ENCODE measurements around the gene THEMIS. TPM values are rescaled to one million over a fixed set of nuclear protein-coding genes. Genes with fewer than 3 reads are reported as not detected.

Gene THEMIS
- total RNA-seq, 4 donors from 2014 or later = 0.68 to 1.8 (median 1.4) TPM

DNA sequence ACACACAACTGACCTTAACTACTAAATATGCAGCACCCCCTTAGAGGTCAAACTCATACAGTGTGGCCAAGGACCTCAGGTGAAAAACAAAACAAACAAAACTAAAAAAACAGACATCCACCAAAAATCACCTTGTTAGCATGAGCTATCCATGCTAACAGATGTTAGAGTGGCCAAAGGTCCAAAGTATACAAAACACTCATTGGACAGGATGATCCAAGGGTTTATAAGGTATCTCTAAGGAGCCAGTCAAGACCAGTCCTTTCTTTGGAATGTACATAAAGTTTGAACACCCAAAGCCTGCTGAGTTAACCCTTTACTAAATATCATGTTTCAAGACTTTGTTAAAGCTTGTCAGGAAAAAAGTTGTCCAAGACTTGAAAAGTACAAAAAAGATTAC, 35.8 kb downstream of the THEMIS start:
- H3K9me3 ChIP-seq = no peaks in the 10 kb centered on the region
- H3K4me1 ChIP-seq = no peaks in the 10 kb centered on the region
- no peak for DNase-seq
- no peaks in the 10 kb centered on the region for H3K36me3 ChIP-seq
- intact Hi-C loops (cut with DNase I) = no loop called here
- no peaks in the 10 kb centered on the region for H3K27me3 ChIP-seq
- TF ChIP-seq, protein P1, sequence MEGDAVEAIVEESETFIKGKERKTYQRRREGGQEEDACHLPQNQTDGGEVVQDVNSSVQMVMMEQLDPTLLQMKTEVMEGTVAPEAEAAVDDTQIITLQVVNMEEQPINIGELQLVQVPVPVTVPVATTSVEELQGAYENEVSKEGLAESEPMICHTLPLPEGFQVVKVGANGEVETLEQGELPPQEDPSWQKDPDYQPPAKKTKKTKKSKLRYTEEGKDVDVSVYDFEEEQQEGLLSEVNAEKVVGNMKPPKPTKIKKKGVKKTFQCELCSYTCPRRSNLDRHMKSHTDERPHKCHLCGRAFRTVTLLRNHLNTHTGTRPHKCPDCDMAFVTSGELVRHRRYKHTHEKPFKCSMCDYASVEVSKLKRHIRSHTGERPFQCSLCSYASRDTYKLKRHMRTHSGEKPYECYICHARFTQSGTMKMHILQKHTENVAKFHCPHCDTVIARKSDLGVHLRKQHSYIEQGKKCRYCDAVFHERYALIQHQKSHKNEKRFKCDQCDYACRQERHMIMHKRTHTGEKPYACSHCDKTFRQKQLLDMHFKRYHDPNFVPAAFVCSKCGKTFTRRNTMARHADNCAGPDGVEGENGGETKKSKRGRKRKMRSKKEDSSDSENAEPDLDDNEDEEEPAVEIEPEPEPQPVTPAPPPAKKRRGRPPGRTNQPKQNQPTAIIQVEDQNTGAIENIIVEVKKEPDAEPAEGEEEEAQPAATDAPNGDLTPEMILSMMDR (IDR thresholded peaks at IDR 0.05) = no peak
- TF ChIP-seq POLR2A (IDR thresholded peaks at IDR 0.05) = no peak
- no peak overlapping the region for H3K4me3 ChIP-seq (replicated peaks in 1 of 3)
- H3K27ac ChIP-seq = no peak overlapping the region

DNA sequence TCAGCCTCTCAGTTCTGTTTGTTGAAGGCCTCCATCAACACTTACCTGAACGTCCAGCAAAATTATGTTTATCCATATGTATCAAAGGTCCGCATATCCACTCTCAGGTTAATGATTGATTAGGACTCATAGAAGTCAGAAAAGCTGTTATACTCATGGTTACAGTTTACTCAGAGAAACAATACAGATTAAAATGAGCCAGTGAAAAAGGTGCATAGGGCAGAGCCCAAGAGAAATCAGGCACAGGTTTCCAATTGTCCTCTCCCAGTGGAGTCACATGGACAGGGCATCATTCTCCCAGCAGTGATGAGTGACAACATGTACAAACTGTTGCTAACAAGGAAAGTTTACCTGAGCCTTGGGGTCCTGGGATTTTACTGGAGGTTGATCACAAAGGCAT, 36.2 kb downstream of the THEMIS start:
- no peak overlapping the region for H3K4me3 ChIP-seq (replicated peaks in 1 of 3)
- H3K4me1 ChIP-seq = no peaks in the 10 kb centered on the region
- H3K27me3 ChIP-seq = no peaks in the 10 kb centered on the region
- H3K9me3 ChIP-seq = no peaks in the 10 kb centered on the region
- no peak for TF ChIP-seq POLR2A (IDR thresholded peaks at IDR 0.05)
- TF ChIP-seq, protein P1 (IDR thresholded peaks at IDR 0.05) = no peak
- WGBS, 2 donors = 77 to 85% methylated on average over 2 of the region's 2 CpGs
- no peaks in the 10 kb centered on the region for H3K36me3 ChIP-seq
- DNase-seq = no peak
- no peak overlapping the region for H3K27ac ChIP-seq
- intact Hi-C loops (cut with DNase I) = no loop called here

DNA sequence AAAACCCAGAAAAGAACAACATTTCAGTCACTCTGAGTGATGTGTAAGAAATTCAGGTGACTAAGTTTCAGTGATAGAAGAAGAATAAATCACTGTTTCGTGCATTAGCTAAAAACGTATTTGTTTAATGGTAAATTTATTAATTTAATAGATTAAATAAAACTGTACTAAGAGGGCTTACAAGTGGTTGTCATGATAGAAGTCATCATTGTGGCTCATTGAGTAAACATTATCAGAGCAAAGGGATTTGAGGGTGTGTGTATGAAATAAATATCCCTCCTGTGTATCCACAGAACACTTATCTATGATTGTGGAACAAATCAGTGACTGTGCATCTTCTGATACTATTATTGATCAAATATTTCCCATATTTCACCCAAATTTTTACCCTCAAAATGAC, 40.1 kb downstream of the THEMIS start:
- TF ChIP-seq, protein P1 (IDR thresholded peaks at IDR 0.05) = no peak
- TF ChIP-seq POLR2A (IDR thresholded peaks at IDR 0.05) = no peak
- H3K27ac ChIP-seq = no peak overlapping the region
- H3K27me3 ChIP-seq = no peaks in the 10 kb centered on the region
- no peaks in the 10 kb centered on the region for H3K9me3 ChIP-seq
- H3K4me1 ChIP-seq = no peaks in the 10 kb centered on the region
- intact Hi-C loops (cut with DNase I) = no loop called here
- no peak overlapping the region for H3K4me3 ChIP-seq (replicated peaks in 1 of 3)
- 90 to 94% methylated on average over 2 of the region's 2 CpGs for whole genome bisulfite sequencing, 2 donors
- no peak for DNase-seq
- no peaks in the 10 kb centered on the region for H3K36me3 ChIP-seq

DNA sequence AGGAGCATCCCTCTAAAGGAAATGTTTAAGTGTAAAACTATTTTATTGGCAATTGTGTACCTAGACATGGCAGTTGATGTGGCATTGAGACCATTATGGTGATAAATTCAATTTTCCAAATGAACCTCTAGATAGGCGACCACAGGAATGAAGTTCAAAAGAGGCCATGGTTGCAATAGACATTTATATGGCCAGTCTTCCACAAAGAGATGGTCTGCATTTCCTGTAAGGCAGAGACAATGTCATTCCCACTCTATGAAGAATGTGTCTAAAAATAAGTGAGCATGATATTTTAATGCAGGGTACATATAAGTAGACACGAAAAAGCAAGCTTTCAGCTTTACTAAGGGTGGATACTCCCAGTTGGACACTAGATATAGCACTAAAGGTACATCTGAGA, 40.9 kb downstream of the THEMIS start:
- H3K27ac ChIP-seq = no peak overlapping the region
- TF ChIP-seq POLR2A (IDR thresholded peaks at IDR 0.05) = no peak
- TF ChIP-seq, protein P1 (IDR thresholded peaks at IDR 0.05) = no peak
- H3K27me3 ChIP-seq = no peaks in the 10 kb centered on the region
- no peaks in the 10 kb centered on the region for H3K4me1 ChIP-seq
- no peak overlapping the region for H3K4me3 ChIP-seq (replicated peaks in 1 of 3)
- DNase-seq = no peak
- intact Hi-C loops (cut with DNase I) = no loop called here
- no peaks in the 10 kb centered on the region for H3K36me3 ChIP-seq
- WGBS, 2 donors = 84 to 87% methylated on average over 2 of the region's 2 CpGs
- no peaks in the 10 kb centered on the region for H3K9me3 ChIP-seq

DNA sequence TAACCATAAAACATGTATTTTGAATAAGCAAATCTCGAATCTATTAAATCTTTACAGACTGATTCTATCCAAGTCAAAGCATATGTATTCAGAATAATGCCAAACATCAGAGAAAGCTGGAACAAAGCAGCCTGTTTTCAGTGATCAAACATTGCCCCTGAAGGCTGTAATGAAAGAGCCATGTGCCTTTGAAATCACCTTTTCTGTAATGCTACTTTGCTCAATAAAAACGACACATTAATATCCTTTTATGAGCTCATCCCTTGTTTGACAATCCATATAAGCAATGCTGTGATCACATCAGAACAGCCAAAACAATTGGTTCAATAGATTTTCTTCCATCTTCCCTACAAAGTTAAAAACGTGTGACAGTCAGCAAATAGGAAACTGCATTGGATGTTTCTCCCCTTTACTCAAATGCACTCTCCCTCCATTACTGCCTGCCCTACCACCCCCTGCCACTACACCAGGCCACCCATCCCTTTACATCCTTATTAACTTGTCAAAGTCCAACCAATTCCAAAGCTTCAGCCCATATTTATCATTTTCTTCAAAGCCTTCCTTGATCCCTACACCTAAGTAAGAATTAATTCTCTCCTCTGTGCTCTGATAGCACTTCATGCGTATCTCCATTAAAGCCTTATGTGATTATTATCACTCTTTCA, 42.0 kb downstream of the THEMIS start:
- TF ChIP-seq POLR2A (IDR thresholded peaks at IDR 0.05) = no peak
- TF ChIP-seq, protein P1 (IDR thresholded peaks at IDR 0.05) = no peak
- Histone ChIP-seq H3K27me3 (no peaks in the 10 kb centered on the region), H3K27ac (no peak overlapping the region), H3K36me3 (no peaks in the 10 kb centered on the region), H3K9me3 (no peaks in the 10 kb centered on the region), H3K4me3 (replicated peaks in 1 of 3) (no peak overlapping the region), H3K4me1 (no peaks in the 10 kb centered on the region)
- DNase-seq = no peak
- WGBS, 2 donors = 79% methylated on average over 4 of the region's 4 CpGs
- intact Hi-C loops (cut with DNase I) = no loop called here
